ENCODE results near the gene CATSPERE. TPM values are rescaled to one million over a fixed set of nuclear protein-coding genes. Genes with fewer than 3 reads are reported as not detected.

The CATSPERE gene
- total RNA-seq, 1 donor from 2014 or later = 0.86 TPM

DNA sequence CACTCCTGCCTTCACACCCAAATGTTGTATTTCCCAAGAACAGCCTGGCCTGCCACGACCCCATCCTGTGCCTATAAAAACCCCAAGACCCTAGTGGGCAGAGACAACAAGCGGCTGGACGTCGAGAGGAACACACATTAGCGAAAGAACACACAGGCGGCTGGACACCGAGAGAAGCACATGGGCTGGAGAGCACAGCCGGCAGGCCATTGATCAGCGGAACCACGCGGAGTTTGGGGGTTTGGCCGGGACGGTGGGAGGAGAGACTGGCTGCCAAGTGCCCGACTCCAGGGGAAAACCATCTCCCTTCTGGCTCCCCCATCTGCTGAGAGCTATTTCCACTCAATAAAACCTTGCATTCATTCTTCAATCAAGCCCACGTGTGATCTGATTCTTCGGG, 181.5 kb downstream of the CATSPERE start:
- H3F3A ChIP-seq (ENCODE audit: low read depth) = no peaks in the 10 kb centered on the region
- DNase-seq (ENCODE audit: low spot score) = no peak
- H3K9ac ChIP-seq = no peak overlapping the region
- H3K36me3 Mint-ChIP-seq = no peaks in the 10 kb centered on the region
- H2AFZ ChIP-seq (replicated peaks) = no peak overlapping the region
- H3K79me2 ChIP-seq (ENCODE audit: low read depth) = no peaks in the 10 kb centered on the region
- no peak overlapping the region for H3K4me3 ChIP-seq
- H3K36me3 ChIP-seq = no peaks in the 10 kb centered on the region
- H3K9me3 Mint-ChIP-seq = peaks cover 8% of the 10 kb centered on the region
- H3K27me3 Mint-ChIP-seq (ENCODE audit: insufficient read depth, low read depth) = peaks cover 2% of the 10 kb centered on the region
- H3K27ac Mint-ChIP-seq = no peak overlapping the region
- no peaks in the 10 kb centered on the region for H3K4me1 ChIP-seq
- no peaks in the 10 kb centered on the region for H3K4me1 Mint-ChIP-seq
- no peaks in the 10 kb centered on the region for H3K27me3 ChIP-seq
- no peaks in the 10 kb centered on the region for H4K20me1 ChIP-seq (ENCODE audit: low read depth)
- no peak overlapping the region for H3K4me2 ChIP-seq
- H3K4me3 Mint-ChIP-seq = no peak overlapping the region
- H3K27ac ChIP-seq = no peak overlapping the region
- no peak for TF ChIP-seq EZH2phosphoT487 (IDR thresholded peaks at IDR 0.05)
- no peak for TF ChIP-seq EZH2 (IDR thresholded peaks at IDR 0.05)
- TF ChIP-seq, protein P1, sequence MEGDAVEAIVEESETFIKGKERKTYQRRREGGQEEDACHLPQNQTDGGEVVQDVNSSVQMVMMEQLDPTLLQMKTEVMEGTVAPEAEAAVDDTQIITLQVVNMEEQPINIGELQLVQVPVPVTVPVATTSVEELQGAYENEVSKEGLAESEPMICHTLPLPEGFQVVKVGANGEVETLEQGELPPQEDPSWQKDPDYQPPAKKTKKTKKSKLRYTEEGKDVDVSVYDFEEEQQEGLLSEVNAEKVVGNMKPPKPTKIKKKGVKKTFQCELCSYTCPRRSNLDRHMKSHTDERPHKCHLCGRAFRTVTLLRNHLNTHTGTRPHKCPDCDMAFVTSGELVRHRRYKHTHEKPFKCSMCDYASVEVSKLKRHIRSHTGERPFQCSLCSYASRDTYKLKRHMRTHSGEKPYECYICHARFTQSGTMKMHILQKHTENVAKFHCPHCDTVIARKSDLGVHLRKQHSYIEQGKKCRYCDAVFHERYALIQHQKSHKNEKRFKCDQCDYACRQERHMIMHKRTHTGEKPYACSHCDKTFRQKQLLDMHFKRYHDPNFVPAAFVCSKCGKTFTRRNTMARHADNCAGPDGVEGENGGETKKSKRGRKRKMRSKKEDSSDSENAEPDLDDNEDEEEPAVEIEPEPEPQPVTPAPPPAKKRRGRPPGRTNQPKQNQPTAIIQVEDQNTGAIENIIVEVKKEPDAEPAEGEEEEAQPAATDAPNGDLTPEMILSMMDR (IDR thresholded peaks at IDR 0.05) = no peak
- no peaks in the 10 kb centered on the region for H3K9me3 ChIP-seq (ENCODE audit: low read depth)

DNA sequence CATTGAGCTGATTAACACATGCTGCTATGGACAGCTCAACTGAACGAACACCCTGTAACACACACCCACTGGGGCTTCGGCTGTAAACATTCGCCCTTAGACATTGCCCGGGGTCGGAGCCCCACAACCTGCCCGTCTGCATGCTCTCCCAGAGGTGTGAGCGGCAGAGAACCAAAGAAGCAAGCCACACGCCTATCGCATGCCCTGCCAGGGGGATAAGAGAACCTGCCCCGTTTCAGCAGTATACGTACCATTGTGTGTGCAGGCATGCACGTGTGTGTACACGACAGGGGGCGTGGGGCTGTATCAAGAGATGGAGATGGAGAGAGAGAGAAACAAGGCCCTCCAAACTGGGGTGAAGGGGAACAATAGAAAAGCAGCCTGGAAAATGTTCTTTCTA, 181.9 kb downstream of the CATSPERE start:
- no peaks in the 10 kb centered on the region for H3K36me3 Mint-ChIP-seq
- TF ChIP-seq, protein P1 (IDR thresholded peaks at IDR 0.05) = no peak
- TF ChIP-seq EZH2 (IDR thresholded peaks at IDR 0.05) (no peak), EZH2phosphoT487 (IDR thresholded peaks at IDR 0.05) (no peak)
- H3K4me3 Mint-ChIP-seq = no peak overlapping the region
- H4K20me1 ChIP-seq (ENCODE audit: low read depth) = no peaks in the 10 kb centered on the region
- H3K79me2 ChIP-seq (ENCODE audit: low read depth) = no peaks in the 10 kb centered on the region
- no peak for DNase-seq (ENCODE audit: low spot score)
- H3K4me2 ChIP-seq = no peak overlapping the region
- H3K4me1 ChIP-seq = no peaks in the 10 kb centered on the region
- no peak overlapping the region for H3K4me3 ChIP-seq
- no peak overlapping the region for H3K9ac ChIP-seq
- H3K27me3 Mint-ChIP-seq (ENCODE audit: insufficient read depth, low read depth) = peaks cover 2% of the 10 kb centered on the region
- H3K27me3 ChIP-seq = no peaks in the 10 kb centered on the region
- no peaks in the 10 kb centered on the region for H3K9me3 ChIP-seq (ENCODE audit: low read depth)
- no peaks in the 10 kb centered on the region for H3K36me3 ChIP-seq
- H3K9me3 Mint-ChIP-seq = peaks cover 8% of the 10 kb centered on the region
- H3K4me1 Mint-ChIP-seq = no peaks in the 10 kb centered on the region
- H3F3A ChIP-seq (ENCODE audit: low read depth) = no peaks in the 10 kb centered on the region
- no peak overlapping the region for H2AFZ ChIP-seq (replicated peaks)
- no peak overlapping the region for H3K27ac ChIP-seq
- no peak overlapping the region for H3K27ac Mint-ChIP-seq

DNA sequence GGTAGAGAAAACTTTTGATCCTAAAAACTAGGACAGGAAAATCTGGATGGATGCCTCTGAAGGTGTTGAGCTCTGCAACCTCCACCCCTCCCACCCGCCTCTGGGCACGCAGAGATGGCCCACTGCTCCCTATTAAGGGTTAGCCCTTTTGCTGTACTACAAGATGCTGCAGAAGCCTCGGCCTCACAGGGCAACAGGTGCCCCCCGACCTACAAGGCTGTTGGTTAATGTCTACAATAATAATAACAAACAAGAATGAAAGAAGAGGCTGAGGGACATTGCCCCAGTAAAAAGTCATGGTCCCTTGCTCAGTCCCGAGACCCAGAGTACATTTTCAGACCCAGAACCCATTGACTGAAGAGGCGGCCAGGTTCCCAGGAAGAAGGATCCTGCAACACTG, 184.3 kb downstream of the CATSPERE start:
- TF ChIP-seq EZH2 (IDR thresholded peaks at IDR 0.05) (no peak), EZH2phosphoT487 (IDR thresholded peaks at IDR 0.05) (no peak)
- TF ChIP-seq, protein P1 (IDR thresholded peaks at IDR 0.05) = no peak
- H3K27me3 ChIP-seq = no peaks in the 10 kb centered on the region
- Mint-ChIP-seq H3K9me3 (peaks cover 8% of the 10 kb centered on the region), H3K36me3 (no peaks in the 10 kb centered on the region), H3K4me3 (no peak overlapping the region), H3K27ac (no peak overlapping the region), H3K27me3 (ENCODE audit: insufficient read depth, low read depth) (peaks cover 2% of the 10 kb centered on the region), H3K4me1 (no peaks in the 10 kb centered on the region)
- no peaks in the 10 kb centered on the region for H3K4me1 ChIP-seq
- H3K4me3 ChIP-seq = no peak overlapping the region
- no peak overlapping the region for H3K27ac ChIP-seq
- H3K79me2 ChIP-seq (ENCODE audit: low read depth) = no peaks in the 10 kb centered on the region
- no peak overlapping the region for H2AFZ ChIP-seq (replicated peaks)
- H3K9me3 ChIP-seq (ENCODE audit: low read depth) = no peaks in the 10 kb centered on the region
- H3K4me2 ChIP-seq = no peak overlapping the region
- H3F3A ChIP-seq (ENCODE audit: low read depth) = no peaks in the 10 kb centered on the region
- H3K9ac ChIP-seq = no peak overlapping the region
- no peaks in the 10 kb centered on the region for H4K20me1 ChIP-seq (ENCODE audit: low read depth)
- no peak for DNase-seq (ENCODE audit: low spot score)
- H3K36me3 ChIP-seq = no peaks in the 10 kb centered on the region

Measured in neural progenitor cell (in vitro differentiated cells).